DOHH2 (cell line): Measurements from ENCODE around the gene CCKAR.

Source experiments
- H3F3A ChIP-seq: fragments of 200-600 bp; sonication (generic), shearing (Covaris generic); 2 replicates; pipeline ENCODE4 v1.6.0; 2016; ENCODE audit warnings: antibody characterized with exemption, mild to moderate bottlenecking; ENCODE audit not compliant: control insufficient read depth, insufficient read depth
- H3K27ac ChIP-seq: fragments of 200-600 bp; sonication (generic); 2 replicates; pipeline ENCODE4 v1.5.1; 2014; ENCODE audit warnings: low read depth, mild to moderate bottlenecking, low read length, moderate library complexity
- H3K27me3 ChIP-seq: fragments of 200-600 bp; sonication (generic); 2 replicates; pipeline ENCODE4 v1.6.1; 2014; ENCODE audit warnings: mild to moderate bottlenecking, low read length, mixed read lengths; ENCODE audit not compliant: control insufficient read depth
- H3K36me3 ChIP-seq: fragments of 200-600 bp; sonication (generic); 2 replicates; pipeline ENCODE4 v1.6.1; 2014; ENCODE audit warnings: mild to moderate bottlenecking, low read length, moderate library complexity, mixed read lengths; ENCODE audit not compliant: control insufficient read depth
- H3K4me1 ChIP-seq: fragments of 200-600 bp; sonication (generic); 2 replicates; pipeline ENCODE4 v1.6.1; 2014; ENCODE audit warnings: mild to moderate bottlenecking, low read length, mixed read lengths; ENCODE audit not compliant: control insufficient read depth
- H3K4me2 ChIP-seq: fragments of 200-600 bp; sonication (generic); 2 replicates; pipeline ENCODE4 v1.6.0; 2014; ENCODE audit warnings: mild to moderate bottlenecking, low read length, moderate library complexity
- H3K4me3 ChIP-seq: fragments of 200-600 bp; sonication (generic); 2 replicates; pipeline ENCODE4 v1.5.1; 2014; ENCODE audit warnings: mild to moderate bottlenecking, low read length, mixed read lengths
- H3K79me2 ChIP-seq: fragments of 200-600 bp; sonication (generic); 2 replicates; pipeline ENCODE4 v1.6.1; 2014; ENCODE audit warnings: mild to moderate bottlenecking, low read length, mixed read lengths; ENCODE audit not compliant: control insufficient read depth
- H3K9me2 ChIP-seq: fragments of 200-600 bp; sonication (generic); replicated peaks from 2 replicates; pipeline ENCODE4 v1.6.1; 2014; ENCODE audit warnings: mild to moderate bottlenecking, low read length, mixed read lengths; ENCODE audit not compliant: control insufficient read depth
- H3K9me3 ChIP-seq: fragments of 200-600 bp; sonication (generic); 2 replicates; pipeline ENCODE4 v1.6.1; 2014; ENCODE audit warnings: antibody characterized with exemption, low read length, mixed read lengths; ENCODE audit not compliant: control insufficient read depth, insufficient read depth
- H4K20me1 ChIP-seq: fragments of 200-600 bp; sonication (generic); 2 replicates; pipeline ENCODE4 v1.6.0; 2014; ENCODE audit warnings: low read depth, mild to moderate bottlenecking, antibody characterized with exemption, low read length, moderate library complexity; ENCODE audit not compliant: control insufficient read depth, insufficient read depth
- EZH2phosphoT487 ChIP-seq: fragments of 200-600 bp; sonication (generic); IDR thresholded peaks from 2 replicates; pipeline ENCODE4 v1.6.1; 2017; ENCODE audit warnings: borderline replicate concordance, mild to moderate bottlenecking, antibody characterized with exemption, low read length, moderate library complexity, mixed read lengths
- TF ChIP-seq, protein P1 (sequence below): fragments of 200-600 bp; sonication (generic); IDR thresholded peaks from one replicate; pipeline ENCODE4 v1.5.1; 2014; ENCODE audit warnings: antibody characterized with exemption, mild to moderate bottlenecking, low read depth, low read length; ENCODE audit not compliant: poor library complexity, severe bottlenecking

Gene CCKAR

DNA sequence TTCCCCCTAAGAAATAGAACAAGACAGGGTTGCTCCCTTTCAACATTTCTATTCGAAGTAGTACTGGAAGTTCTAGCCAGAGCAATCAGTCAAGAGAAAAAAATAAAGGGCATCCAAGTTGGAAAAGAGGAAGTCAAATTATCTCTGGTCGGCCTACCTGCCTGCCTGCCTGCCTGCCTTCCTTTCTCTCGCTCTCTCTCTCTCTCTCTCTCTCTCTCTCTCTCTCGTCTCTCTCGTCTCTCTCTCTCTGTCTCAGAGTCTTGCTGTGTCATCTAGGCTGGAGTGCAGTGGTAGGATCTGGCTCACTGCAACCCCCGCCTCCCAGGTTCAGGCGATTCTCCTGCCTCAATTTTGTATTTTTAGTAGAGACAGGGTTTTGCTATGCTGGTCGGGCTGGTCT, 42.9 kb downstream of the CCKAR start:
- Histone ChIP-seq H3F3A (no peaks in the 10 kb centered on the region), H3K27me3 (no peaks in the 10 kb centered on the region), H3K79me2 (no peaks in the 10 kb centered on the region), H4K20me1 (no peaks in the 10 kb centered on the region), H3K4me2 (no peak overlapping the region), H3K36me3 (no peaks in the 10 kb centered on the region), H3K9me2 (no peaks in the 10 kb centered on the region), H3K9me3 (no peaks in the 10 kb centered on the region), H3K4me3 (no peak overlapping the region), H3K27ac (no peak overlapping the region), H3K4me1 (no peaks in the 10 kb centered on the region)
- TF ChIP-seq, protein P1, sequence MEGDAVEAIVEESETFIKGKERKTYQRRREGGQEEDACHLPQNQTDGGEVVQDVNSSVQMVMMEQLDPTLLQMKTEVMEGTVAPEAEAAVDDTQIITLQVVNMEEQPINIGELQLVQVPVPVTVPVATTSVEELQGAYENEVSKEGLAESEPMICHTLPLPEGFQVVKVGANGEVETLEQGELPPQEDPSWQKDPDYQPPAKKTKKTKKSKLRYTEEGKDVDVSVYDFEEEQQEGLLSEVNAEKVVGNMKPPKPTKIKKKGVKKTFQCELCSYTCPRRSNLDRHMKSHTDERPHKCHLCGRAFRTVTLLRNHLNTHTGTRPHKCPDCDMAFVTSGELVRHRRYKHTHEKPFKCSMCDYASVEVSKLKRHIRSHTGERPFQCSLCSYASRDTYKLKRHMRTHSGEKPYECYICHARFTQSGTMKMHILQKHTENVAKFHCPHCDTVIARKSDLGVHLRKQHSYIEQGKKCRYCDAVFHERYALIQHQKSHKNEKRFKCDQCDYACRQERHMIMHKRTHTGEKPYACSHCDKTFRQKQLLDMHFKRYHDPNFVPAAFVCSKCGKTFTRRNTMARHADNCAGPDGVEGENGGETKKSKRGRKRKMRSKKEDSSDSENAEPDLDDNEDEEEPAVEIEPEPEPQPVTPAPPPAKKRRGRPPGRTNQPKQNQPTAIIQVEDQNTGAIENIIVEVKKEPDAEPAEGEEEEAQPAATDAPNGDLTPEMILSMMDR, result no peak
- no peak for TF ChIP-seq EZH2phosphoT487

DNA sequence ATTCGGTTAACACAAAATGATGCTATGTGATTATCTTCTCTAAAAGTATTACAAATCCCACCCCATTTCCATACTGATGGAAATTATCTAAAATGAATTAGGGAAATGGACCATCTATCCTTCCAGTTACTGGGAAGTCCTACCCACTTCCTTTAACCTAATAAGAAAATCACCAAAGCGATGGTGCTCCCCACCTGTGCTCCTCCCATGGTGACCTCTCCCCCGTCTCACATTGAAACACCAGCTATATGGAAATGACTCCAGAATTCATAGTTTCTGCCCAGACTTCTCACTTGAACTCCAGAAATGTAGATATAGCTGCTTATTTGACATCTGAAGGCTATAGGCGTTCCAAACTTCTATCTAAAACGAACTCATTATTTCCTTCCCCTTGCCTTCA, 48.5 kb downstream of the CCKAR start:
- no peak overlapping the region for H3K4me2 ChIP-seq
- no peaks in the 10 kb centered on the region for H3K9me3 ChIP-seq
- H3K4me3 ChIP-seq, result no peak overlapping the region
- H3K27me3 ChIP-seq, result no peaks in the 10 kb centered on the region
- no peaks in the 10 kb centered on the region for H4K20me1 ChIP-seq
- no peak overlapping the region for H3K27ac ChIP-seq
- TF ChIP-seq, protein P1, result no peak
- TF ChIP-seq EZH2phosphoT487, result no peak
- H3K36me3 ChIP-seq, result no peaks in the 10 kb centered on the region
- no peaks in the 10 kb centered on the region for H3F3A ChIP-seq
- H3K79me2 ChIP-seq, result no peaks in the 10 kb centered on the region
- no peaks in the 10 kb centered on the region for H3K9me2 ChIP-seq
- no peaks in the 10 kb centered on the region for H3K4me1 ChIP-seq

DNA sequence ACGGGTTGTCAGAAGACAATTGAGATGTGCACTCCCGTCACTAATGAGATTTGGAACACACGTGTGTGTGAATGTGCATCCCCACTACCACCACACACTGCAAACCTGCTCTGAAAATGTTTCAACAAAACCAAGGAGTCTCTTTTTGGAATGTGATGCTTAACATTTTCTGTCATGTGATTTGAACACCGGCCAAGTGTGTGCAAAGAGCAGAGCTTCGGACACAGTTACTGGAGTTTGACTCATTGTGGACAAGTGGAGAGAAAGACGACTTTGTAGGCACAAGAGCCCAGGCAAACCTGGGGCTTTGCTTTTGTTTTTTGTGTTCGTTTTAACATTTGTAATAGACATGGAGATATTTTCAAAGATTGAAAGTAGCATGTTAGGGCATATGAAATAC, 49.2 kb downstream of the CCKAR start:
- Histone ChIP-seq H3K9me3 (no peaks in the 10 kb centered on the region), H3K36me3 (peaks cover 1% of the 10 kb centered on the region; the same call in 1 of the 2 replicates), H3K4me2 (no peak overlapping the region), H3K4me3 (no peak overlapping the region), H3K4me1 (no peaks in the 10 kb centered on the region), H3K79me2 (no peaks in the 10 kb centered on the region), H3F3A (no peaks in the 10 kb centered on the region), H3K27ac (no peak overlapping the region), H3K27me3 (no peaks in the 10 kb centered on the region), H3K9me2 (no peaks in the 10 kb centered on the region), H4K20me1 (no peaks in the 10 kb centered on the region)
- TF ChIP-seq, protein P1, result no peak
